H1 (cell line): Measurements from ENCODE around the gene CELF2. TPM values are rescaled to one million over a fixed set of nuclear protein-coding genes. Genes with fewer than 3 reads are reported as not detected.

Experiments used
- CTCF ChIA-PET: fragments of 300-600 bp; sonication (Branson Sonifier 250); formaldehyde crosslinking; loops from one replicate; lab custom pipeline; 2021; ENCODE audit not compliant: partially characterized antibody; lab: Charles Lee
- POLR2A ChIA-PET: fragments of 300-600 bp; sonication (Branson Sonifier 250); formaldehyde crosslinking; loops from one replicate; lab custom pipeline; 2021; ENCODE audit warnings: inconsistent platforms; ENCODE audit not compliant: partially characterized antibody; lab: Charles Lee
- DNase-seq, 2 experiments: peaks; one replicate each; pipeline versions ENCODE4 v3.0.0 to v3.0.0-alpha.2; 2010 to 2022; ENCODE audit warnings: low spot score in 2 of 2, low read depth in 1 of 2, mixed read lengths in 1 of 2
- FAIRE-seq: peaks from 2 replicates; lab custom pipeline; 2011; peaks lifted over from hg19 to GRCh38; lab: Jason Lieb, UNC
- H2AFZ ChIP-seq: 2 replicates; pipeline ENCODE4 v1.8.1; 2012; ENCODE audit warnings: low read length, inconsistent platforms
- H2AK5ac ChIP-seq: 2 replicates; pipeline ENCODE4 v1.6.1; 2013; ENCODE audit warnings: low read depth, low read length
- H2BK120ac ChIP-seq: replicated peaks from 2 replicates; pipeline ENCODE3; 2013; ENCODE audit warnings: low read depth, low read length, inconsistent platforms
- H2BK12ac ChIP-seq: 2 replicates; pipeline ENCODE4 v1.6.1; 2013; ENCODE audit warnings: low read depth, low read length
- H2BK15ac ChIP-seq: 2 replicates; pipeline ENCODE4 v1.6.1; 2013; ENCODE audit warnings: low read length
- H2BK20ac ChIP-seq: 2 replicates; pipeline ENCODE4 v1.6.1; 2013; ENCODE audit warnings: low read length
- H2BK5ac ChIP-seq: 2 replicates; pipeline ENCODE4 v1.6.1; 2013; ENCODE audit warnings: low read depth, low read length
- H3K14ac ChIP-seq: 2 replicates; pipeline ENCODE4 v1.6.1; 2013; ENCODE audit warnings: inconsistent platforms; ENCODE audit not compliant: insufficient read length
- H3K18ac ChIP-seq: 2 replicates; pipeline ENCODE4 v1.6.1; 2013; ENCODE audit warnings: low read length; ENCODE audit errors: extremely low read depth
- H3K23ac ChIP-seq: 2 replicates; pipeline ENCODE4 v1.6.1; 2013; ENCODE audit warnings: inconsistent platforms; ENCODE audit not compliant: insufficient read length
- H3K23me2 ChIP-seq: 2 replicates; pipeline ENCODE4 v1.6.1; 2013; ENCODE audit warnings: low read depth, low read length
- H3K27ac ChIP-seq: 2 replicates; pipeline ENCODE4 v1.6.1; 2011; ENCODE audit warnings: low read depth, low read length, inconsistent platforms
- H3K27me3 ChIP-seq, 4 experiments: replicated peaks in 1 of 4; 1 replicate in 1 of 4; 2 replicates in 3 of 4; pipeline versions ENCODE4 v1.6.1 to v1.8.1; 2011 to 2013; ENCODE audit warnings: low read length in 3 of 4, mild to moderate bottlenecking in 3 of 4, inconsistent platforms in 2 of 4, mixed read lengths in 2 of 4, moderate library complexity in 1 of 4; ENCODE audit not compliant: control insufficient read depth in 3 of 4, insufficient read depth in 3 of 4; ENCODE audit errors: extremely low read depth in 1 of 4
- H3K36me3 ChIP-seq, 4 experiments: 2 replicates each; pipeline versions ENCODE4 v1.6.1 to v1.8.1; 2011 to 2013; ENCODE audit warnings: mild to moderate bottlenecking in 4 of 4, low read length in 3 of 4, moderate library complexity in 2 of 4, control low read depth in 1 of 4, inconsistent platforms in 1 of 4; ENCODE audit not compliant: insufficient read depth in 4 of 4, control insufficient read depth in 2 of 4
- H3K4ac ChIP-seq: replicated peaks from 2 replicates; pipeline ENCODE3; 2013; ENCODE audit warnings: low read length, low read depth, mixed read lengths, inconsistent platforms; ENCODE audit not compliant: insufficient read length
- H3K4me1 ChIP-seq, 4 experiments: replicated peaks in 1 of 4; 1 replicate in 1 of 4; 2 replicates in 3 of 4; pipeline versions ENCODE4 v1.6.1 to v1.8.1; 2011 to 2013; ENCODE audit warnings: low read length in 3 of 4, inconsistent platforms in 2 of 4, mixed read lengths in 1 of 4; ENCODE audit not compliant: insufficient read depth in 4 of 4, control insufficient read depth in 3 of 4
- H3K4me2 ChIP-seq, 2 experiments: 2 replicates each; pipeline versions ENCODE4 v1.6.1 to v1.8.1; 2011 to 2013; ENCODE audit warnings: low read depth in 2 of 2, low read length in 2 of 2, control low read depth in 1 of 2, inconsistent platforms in 1 of 2, mild to moderate bottlenecking in 1 of 2; ENCODE audit not compliant: insufficient read depth in 1 of 2
- H3K4me3 ChIP-seq, 4 experiments: fragments of 200-600, 300-600 bp in 1 of 4; sonication (generic), shearing (Covaris generic), sonication (Bioruptor Twin) in 1 of 4; 2 replicates each; pipeline versions ENCODE4 v1.5.1 to v1.8.1; 2011 to 2016; ENCODE audit warnings: low read length in 4 of 4, low read depth in 3 of 4, control low read depth in 2 of 4, inconsistent platforms in 2 of 4, mild to moderate bottlenecking in 2 of 4, mixed read lengths in 1 of 4, moderate library complexity in 1 of 4; ENCODE audit not compliant: insufficient read depth in 2 of 4; ENCODE audit errors: extremely low read depth in 1 of 4
- H3K56ac ChIP-seq: replicated peaks from 2 replicates; pipeline ENCODE3; 2013; ENCODE audit warnings: low read depth, mild to moderate bottlenecking, mixed read lengths, low read length, inconsistent platforms; ENCODE audit not compliant: insufficient read length
- H3K79me1 ChIP-seq: 2 replicates; pipeline ENCODE4 v1.6.1; 2013; ENCODE audit warnings: low read depth, low read length, control low read depth
- H3K79me2 ChIP-seq, 2 experiments: 2 replicates each; pipeline versions ENCODE4 v1.6.1 to v1.8.1; 2012 to 2013; ENCODE audit warnings: low read length in 2 of 2, mild to moderate bottlenecking in 2 of 2, inconsistent platforms in 1 of 2; ENCODE audit not compliant: insufficient read depth in 2 of 2, control insufficient read depth in 1 of 2
- H3K9ac ChIP-seq, 4 experiments: replicated peaks in 1 of 4; 1 replicate in 1 of 4; 2 replicates in 3 of 4; pipeline versions ENCODE4 v1.6.1 to v1.8.1; 2011 to 2013; ENCODE audit warnings: low read depth in 3 of 4, low read length in 3 of 4, control low read depth in 2 of 4, mild to moderate bottlenecking in 2 of 4, moderate library complexity in 2 of 4, inconsistent platforms in 1 of 4; ENCODE audit errors: extremely low read depth in 1 of 4
- H3K9me3 ChIP-seq, 2 experiments: 2 replicates each; pipeline versions ENCODE4 v1.6.1 to v1.8.1; 2012 to 2013; ENCODE audit warnings: mild to moderate bottlenecking in 2 of 2, moderate library complexity in 2 of 2, control low read depth in 1 of 2, inconsistent platforms in 1 of 2, low read depth in 1 of 2, low read length in 1 of 2, mixed read lengths in 1 of 2; ENCODE audit not compliant: insufficient read depth in 2 of 2
- H4K20me1 ChIP-seq, 2 experiments: replicated peaks in 1 of 2; 2 replicates each; pipeline versions ENCODE3 to v1.8.1; 2011 to 2013; ENCODE audit warnings: inconsistent platforms in 2 of 2, low read length in 2 of 2, mild to moderate bottlenecking in 1 of 2; ENCODE audit not compliant: insufficient read depth in 2 of 2, control insufficient read depth in 1 of 2
- H4K5ac ChIP-seq: 2 replicates; pipeline ENCODE4 v1.6.1; 2013; ENCODE audit warnings: low read length, low read depth, mixed read lengths, inconsistent platforms; ENCODE audit not compliant: insufficient read length
- H4K8ac ChIP-seq: 2 replicates; pipeline ENCODE4 v1.8.0; 2013; ENCODE audit warnings: mild to moderate bottlenecking, moderate library complexity, low read length, inconsistent platforms; ENCODE audit not compliant: insufficient read depth; ENCODE audit errors: extremely low read depth
- H4K91ac ChIP-seq: replicated peaks from 2 replicates; pipeline ENCODE3; 2013; ENCODE audit warnings: low read length, mixed read lengths, inconsistent platforms; ENCODE audit not compliant: insufficient read length
- BCL11A ChIP-seq, 2 experiments: IDR thresholded peaks; one replicate each; pipeline ENCODE4 v1.6.1; 2011; ENCODE audit warnings: low read depth in 2 of 2, low read length in 2 of 2, mild to moderate bottlenecking in 2 of 2
- BRCA1 ChIP-seq: IDR thresholded peaks from 2 replicates; pipeline ENCODE4 v1.6.1; 2012; ENCODE audit warnings: low read depth, low read length, improper control_type of control experiment
- CREB1 ChIP-seq: IDR thresholded peaks from 2 replicates; pipeline ENCODE4 v1.6.1; 2012; ENCODE audit warnings: inconsistent platforms
- CTBP2 ChIP-seq: IDR thresholded peaks from 2 replicates; pipeline ENCODE4 v1.7.0; 2011; ENCODE audit warnings: borderline replicate concordance, mild to moderate bottlenecking, moderate library complexity, mixed read lengths, low read length; ENCODE audit not compliant: insufficient read depth, insufficient read length
- JUND ChIP-seq: IDR thresholded peaks from 2 replicates; pipeline ENCODE4 v1.6.1; 2011; ENCODE audit warnings: mild to moderate bottlenecking, improper control_type of control experiment, low read length
- POLR2A ChIP-seq, 2 experiments: IDR thresholded peaks; 1 replicate in 1 of 2; 2 replicates in 1 of 2; pipeline ENCODE4 v1.6.1; 2011; ENCODE audit warnings: low read depth in 2 of 2, low read length in 2 of 2, mild to moderate bottlenecking in 2 of 2; ENCODE audit errors: control extremely low read depth in 1 of 2
- RAD21 ChIP-seq, 2 experiments: IDR thresholded peaks in 1 of 2; conservative IDR thresholded peaks in 1 of 2; 2 replicates each; pipeline ENCODE4 v1.6.1; 2011; ENCODE audit warnings: low read depth in 2 of 2, low read length in 2 of 2, improper control_type of control experiment in 1 of 2, inconsistent platforms in 1 of 2, mild to moderate bottlenecking in 1 of 2, moderate library complexity in 1 of 2
- RBBP5 ChIP-seq: IDR thresholded peaks from 2 replicates; pipeline ENCODE4 v1.7.1; 2012; ENCODE audit warnings: low read depth, mild to moderate bottlenecking, inconsistent platforms, low read length, moderate library complexity, borderline replicate concordance
- RFX5 ChIP-seq: IDR thresholded peaks from 2 replicates; pipeline ENCODE4 v1.6.1; 2011; ENCODE audit warnings: low read depth, low read length, improper control_type of control experiment, borderline replicate concordance
- SAP30 ChIP-seq: fragments of 300-600 bp; sonication (generic); IDR thresholded peaks from 2 replicates; pipeline ENCODE4 v1.7.1; 2012; ENCODE audit warnings: low read length, moderate library complexity, mild to moderate bottlenecking, inconsistent platforms; ENCODE audit not compliant: insufficient read depth, insufficient replicate concordance
- TAF1 ChIP-seq: IDR thresholded peaks from 2 replicates; pipeline ENCODE4 v1.6.1; 2011; ENCODE audit warnings: mild to moderate bottlenecking, low read depth, low read length
- TEAD4 ChIP-seq: IDR thresholded peaks from 2 replicates; pipeline ENCODE4 v1.6.1; 2012; ENCODE audit warnings: low read depth, low read length, inconsistent platforms, mixed read lengths
- WGBS, 2 experiments: shearing (Covaris generic) in 1 of 2; methylation state at CpG; one replicate each; pipeline versions ENCODE4 v1.1.6 to v1.1.7; 2013 to 2015; ENCODE audit warnings: low lambda C conversion rate in 2 of 2, mixed read lengths in 2 of 2, inconsistent platforms in 1 of 2, low coverage in 1 of 2, missing lambda C conversion rate in 1 of 2; ENCODE audit not compliant: insufficient replicate concordance in 2 of 2, insufficient coverage in 1 of 2, insufficient read length in 1 of 2; ENCODE audit errors: extremely low coverage in 1 of 2, missing lambda C conversion rate in 1 of 2; 5-methylcytosine and 5-hydroxymethylcytosine counted together
- polyA plus RNA-seq, 7 experiments: library from polyadenylated mRNA; depleted of rRNA in 3 of 7; stranded (reverse) in 5 of 7; unstranded in 2 of 7; fragments of >200 nt in 5 of 7; fragments of 200-250 nt in 2 of 7; gene quantifications; 1 replicate in 5 of 7; 2 replicates in 1 of 7; 4 replicates in 1 of 7; pipeline versions ENCODE4 v1.2.1 to v1.2.3, GENCODE V29; 2011 to 2013; ENCODE audit warnings: missing spikeins in 2 of 7, mixed read lengths in 2 of 7
- total RNA-seq: library from RNA; stranded (reverse); fragmentation: NEBNext Ultra II Directional; extraction: Animal tissue kit (Norgen Biotek cat#: 25700); gene quantifications from 2 replicates; pipeline ENCODE4 v1.2.1, GENCODE V29; 2021
- TF ChIP-seq, protein P1 (sequence below): IDR thresholded peaks from 2 replicates; pipeline ENCODE4 v1.6.1; 2012; ENCODE audit warnings: inconsistent platforms

Gene CELF2
- total and polyA plus RNA-seq, 2 of the 8 experiments (the other 6 are each of a cell fraction or from before 2014, with no cell fraction given) = 18.3 to 22.7 TPM

DNA sequence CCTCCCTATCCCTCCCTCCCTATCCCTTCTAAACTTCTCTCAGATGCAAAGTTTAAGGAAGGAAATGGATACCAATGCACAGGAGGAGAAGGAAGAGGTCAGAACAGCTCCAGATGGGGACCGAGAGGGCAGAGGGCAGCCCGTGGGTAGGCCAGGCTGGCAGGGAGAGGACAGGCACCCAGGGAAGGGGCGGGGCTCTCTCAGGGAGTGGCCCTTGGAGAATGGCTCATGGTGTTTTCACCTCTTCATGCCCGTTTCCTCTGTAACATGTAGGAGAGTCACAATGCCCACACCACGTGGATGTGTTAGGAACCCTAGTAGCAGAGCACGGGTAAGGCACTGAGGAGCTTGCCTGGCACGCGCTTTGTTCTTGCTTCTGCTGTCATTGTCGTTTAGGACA, 264.5 kb downstream of the CELF2 start:
- H2BK12ac ChIP-seq = no peak overlapping the region
- no peak overlapping the region for H3K23ac ChIP-seq
- H3K4me1 ChIP-seq = peaks cover 0 to 3% (median 1%) of the 10 kb centered on the region in 4 experiments; a peak in 3 of 7 replicates
- FAIRE-seq (no peak), DNase-seq (no peak)
- H3K79me2 ChIP-seq = no peaks in the 10 kb centered on the region
- H4K20me1 ChIP-seq = peaks cover 0 to 2% of the 10 kb centered on the region in 2 experiments
- H2BK5ac ChIP-seq = no peak overlapping the region
- no peaks in the 10 kb centered on the region for H3K79me1 ChIP-seq
- no peak overlapping the region for H2AFZ ChIP-seq
- no peak overlapping the region for H2AK5ac ChIP-seq
- H3K9ac ChIP-seq = no peak overlapping the region
- ChIA-PET CTCF (interaction anchor here (1.3 kb wide), 1 partner anchor 11 kb away, joined by 4 read pairs; no protein-coding TSS in a partner anchor), POLR2A (no interaction called here)
- no peak overlapping the region for H3K14ac ChIP-seq
- no peak overlapping the region for H3K4ac ChIP-seq
- no peak overlapping the region for H3K27ac ChIP-seq
- no peaks in the 10 kb centered on the region for H3K9me3 ChIP-seq
- H2BK15ac ChIP-seq = no peak overlapping the region
- H3K27me3 ChIP-seq = no peaks in the 10 kb centered on the region
- no peak overlapping the region for H4K5ac ChIP-seq
- no peak overlapping the region for H2BK120ac ChIP-seq
- H4K91ac ChIP-seq = no peak overlapping the region
- H3K4me2 ChIP-seq = no peak overlapping the region
- WGBS, 2 experiments = 95% methylated on average over 9 of the region's 9 CpGs; no CpG with 5 or more reads in 1 of the 2 experiments
- H4K8ac ChIP-seq = no peak overlapping the region
- no peak overlapping the region for H3K18ac ChIP-seq
- no peak overlapping the region for H3K56ac ChIP-seq
- peaks cover 19% of the 10 kb centered on the region; the same call in 1 of the 2 replicates for H3K23me2 ChIP-seq
- no peak overlapping the region for H2BK20ac ChIP-seq
- no peaks in the 10 kb centered on the region for H3K36me3 ChIP-seq
- H3K4me3 ChIP-seq = no peak overlapping the region
- no peak for TF ChIP-seq BRCA1
- no peak for TF ChIP-seq JUND
- TF ChIP-seq, protein P1, sequence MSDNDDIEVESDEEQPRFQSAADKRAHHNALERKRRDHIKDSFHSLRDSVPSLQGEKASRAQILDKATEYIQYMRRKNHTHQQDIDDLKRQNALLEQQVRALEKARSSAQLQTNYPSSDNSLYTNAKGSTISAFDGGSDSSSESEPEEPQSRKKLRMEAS = no peak
- no peak for TF ChIP-seq CTBP2
- no peak for TF ChIP-seq RBBP5
- no peak for TF ChIP-seq TEAD4
- TF ChIP-seq BCL11A (IDR thresholded peaks at IDR 0.05; ENCODE audit: low read depth in 2 of 2, low read length in 2 of 2) = no peak
- no peak for TF ChIP-seq RAD21 (IDR thresholded peaks at IDR 0.05 in 1 of 2, conservative IDR thresholded peaks at IDR 0.05 in 1 of 2; ENCODE audit: low read depth in 2 of 2, low read length in 2 of 2)
- no peak for TF ChIP-seq SAP30
- TF ChIP-seq POLR2A (IDR thresholded peaks at IDR 0.05; ENCODE audit: control extremely low read depth in 1 of 2, low read depth in 2 of 2, low read length in 2 of 2) = no peak
- no peak for TF ChIP-seq TAF1
- TF ChIP-seq RFX5 = no peak
- no peak for TF ChIP-seq CREB1
